SKM-1 (cell line): ENCODE results near the gene WASF2.
A peak's percentile ranks its signal among the peaks of the same experiment; 100 is the strongest.
"Not testable (repeated sequence)": the region's sequence is repeated elsewhere in the genome, so short reads cannot be mapped to it uniquely, and the experiment has no call there.

ENCODE experiments used
- DNase-seq: peaks from one replicate; lab custom pipeline; 2025; ENCODE audit not compliant: unreplicated experiment; lab: John Stamatoyannopoulos, UW

Gene WASF2

DNA sequence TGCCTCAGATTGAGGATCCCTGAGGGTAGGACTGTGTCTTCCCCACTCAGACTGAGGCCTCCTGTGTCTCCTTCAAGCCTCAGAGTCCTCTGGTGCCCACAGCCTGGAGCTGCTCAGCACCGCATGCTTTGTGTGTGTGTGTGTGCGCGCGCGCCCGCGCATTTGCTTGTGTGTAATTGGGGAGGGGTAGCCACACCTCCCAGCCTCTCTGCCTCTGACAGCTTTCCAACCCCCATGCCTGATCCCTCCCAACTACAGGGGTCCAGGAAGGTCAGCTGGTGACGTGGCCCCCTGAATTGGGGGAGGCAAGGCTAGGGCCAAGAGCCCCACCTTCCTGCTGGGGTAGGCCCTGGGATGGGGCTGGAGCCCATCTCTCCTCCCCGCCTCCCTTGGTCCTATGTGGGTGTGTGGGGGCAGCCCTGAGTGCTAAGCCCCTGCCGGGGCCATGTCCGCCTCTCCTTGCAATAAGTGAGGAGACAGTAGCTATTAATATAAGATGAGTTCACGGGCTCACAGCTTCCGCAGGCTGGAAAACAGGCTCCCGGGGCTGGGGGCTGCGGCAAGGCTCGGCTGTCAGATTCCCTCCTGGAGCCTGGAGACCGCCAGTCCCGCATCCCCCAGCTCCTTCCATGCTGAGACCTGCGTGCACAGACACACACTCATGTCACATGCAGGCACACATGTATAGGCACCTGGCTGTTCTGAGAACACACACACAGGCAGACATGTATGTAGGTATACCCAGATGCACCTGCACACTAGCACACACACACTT lies 90.5 kb downstream of the WASF2 start:
- no peak for DNase-seq

DNA sequence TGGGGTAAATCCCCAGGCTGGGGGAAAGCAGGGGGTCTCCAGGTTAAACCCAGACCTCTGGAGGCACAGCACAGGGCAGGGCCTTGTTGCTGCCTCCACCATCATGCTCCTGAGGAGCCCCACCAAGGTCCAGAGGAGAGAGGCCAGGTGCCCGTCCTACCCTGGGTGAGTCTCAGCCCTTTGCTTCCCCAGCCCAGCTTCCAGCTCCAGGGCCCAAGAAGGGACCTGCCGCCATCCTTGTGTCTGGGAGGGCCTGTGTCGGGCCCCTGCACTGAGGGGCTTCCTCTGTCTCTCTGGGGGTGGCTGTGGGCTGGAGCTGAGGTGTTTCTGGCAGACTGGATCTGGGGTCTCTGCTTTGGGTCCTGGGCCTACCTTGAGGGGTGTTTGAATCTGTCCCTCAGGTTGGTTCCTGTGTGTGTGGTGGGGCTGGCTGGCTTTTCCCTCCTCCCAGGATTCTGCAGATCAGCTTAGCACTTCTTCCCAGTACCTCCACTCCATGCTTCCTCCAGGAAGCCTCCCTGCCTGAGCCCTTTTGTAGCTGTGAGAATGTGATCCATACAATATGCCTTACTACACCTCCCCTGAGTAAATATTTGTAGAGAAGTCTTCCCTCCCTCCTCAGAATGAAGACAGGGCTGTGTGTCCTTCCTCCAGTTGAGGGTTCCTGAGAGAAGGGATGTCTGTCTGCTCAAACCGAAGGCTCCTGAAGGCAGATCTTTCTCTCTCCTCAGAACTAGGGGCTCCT lies 91.4 kb downstream of the WASF2 start:
- DNase-seq = no peak

DNA sequence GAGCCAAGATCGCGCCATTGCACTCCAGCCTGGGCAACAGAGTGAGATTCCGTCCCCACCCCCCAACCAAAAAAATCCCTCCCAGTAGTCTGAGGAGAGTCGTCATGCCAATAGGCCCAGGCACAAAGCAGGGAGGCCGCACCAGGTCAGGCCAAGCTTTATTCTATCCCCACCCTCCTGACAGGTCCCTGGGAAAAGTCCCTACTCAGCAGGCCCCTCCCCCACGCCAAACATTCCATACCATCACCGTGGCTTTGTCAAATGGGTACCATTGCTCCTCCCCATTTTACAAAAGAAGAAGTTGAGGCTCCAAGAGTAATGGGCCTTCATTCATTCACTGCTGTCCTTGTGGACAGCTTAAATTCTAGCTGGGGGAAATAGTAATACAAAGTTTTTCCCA lies 92.2 kb downstream of the WASF2 start:
- DNase-seq = no peak

DNA sequence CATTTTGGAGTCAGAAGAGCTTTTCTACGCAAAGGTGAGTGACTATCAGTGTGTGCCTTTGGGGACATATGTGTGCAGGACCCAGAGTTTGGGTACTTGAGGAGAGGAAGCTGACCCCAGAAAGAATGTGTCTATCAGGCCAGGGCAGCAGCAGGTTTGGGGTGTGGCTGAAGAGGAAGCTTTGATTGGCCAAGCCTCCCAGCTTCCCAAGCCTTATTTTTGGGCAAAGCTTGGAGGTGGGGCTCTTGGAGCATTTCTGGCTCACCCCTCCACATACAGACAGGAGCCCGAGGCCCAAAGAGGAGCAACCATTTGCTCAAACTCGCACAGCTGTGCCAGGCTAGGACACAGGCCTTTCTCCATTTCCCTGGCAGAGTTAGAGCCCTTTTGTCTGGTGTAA lies 92.9 kb downstream of the WASF2 start:
- DNase-seq = no peak

DNA sequence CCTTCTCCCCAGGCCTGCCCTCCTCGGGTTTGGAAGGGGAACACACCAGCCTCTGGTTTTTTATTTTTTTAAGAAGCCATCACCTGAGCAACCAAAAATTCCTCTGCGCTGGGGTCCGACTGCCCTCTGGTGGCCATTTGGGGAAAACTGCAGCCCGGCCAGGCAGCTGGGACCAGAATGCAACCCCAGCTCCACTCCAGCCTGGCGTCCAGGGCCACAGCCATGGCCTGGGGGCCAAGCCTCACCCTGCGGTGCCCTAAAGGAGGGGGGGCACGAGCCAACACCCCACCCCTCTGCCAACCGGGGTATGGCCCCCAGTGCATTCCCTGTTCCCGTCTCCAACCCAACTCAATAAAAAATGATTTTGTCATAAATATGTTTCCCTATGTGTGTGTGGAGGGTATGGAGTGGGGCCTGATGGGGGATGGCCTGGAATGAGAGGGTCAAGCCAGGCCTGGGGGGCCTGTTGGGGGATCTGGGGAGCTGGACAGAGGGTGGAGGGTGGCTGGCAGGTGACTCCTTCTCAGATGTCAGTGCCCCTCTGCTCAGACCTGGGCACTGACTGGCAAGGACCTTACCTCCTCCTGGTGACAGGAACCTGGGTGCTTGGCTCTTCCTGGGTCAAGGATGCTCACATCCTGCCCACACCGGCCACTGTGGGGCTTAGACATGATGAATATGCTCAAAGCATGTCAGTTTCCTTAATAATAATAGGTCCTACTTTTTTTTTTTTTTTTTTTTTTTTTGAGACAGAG lies 94.3 kb downstream of the WASF2 start:
- peak; percentile 46 for DNase-seq

DNA sequence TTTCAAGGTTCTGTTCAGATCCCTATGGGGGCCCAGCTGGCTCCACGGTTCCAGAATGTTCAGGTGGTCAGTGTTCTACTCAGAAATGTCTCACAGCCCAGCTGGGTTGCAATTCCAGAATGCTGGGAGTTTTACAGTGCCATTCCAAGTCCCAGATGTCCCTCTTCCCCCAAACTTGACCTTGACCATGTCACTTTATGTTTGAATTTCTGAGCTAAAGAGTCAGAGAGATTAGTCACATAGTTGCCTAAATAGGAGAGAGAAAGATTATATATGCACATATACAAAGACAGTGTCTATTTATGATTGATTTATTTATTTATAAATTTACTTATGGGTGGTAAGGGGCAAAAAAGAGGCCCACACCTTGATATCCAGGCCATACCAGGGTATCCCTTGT lies 95.0 kb downstream of the WASF2 start:
- no peak for DNase-seq

DNA sequence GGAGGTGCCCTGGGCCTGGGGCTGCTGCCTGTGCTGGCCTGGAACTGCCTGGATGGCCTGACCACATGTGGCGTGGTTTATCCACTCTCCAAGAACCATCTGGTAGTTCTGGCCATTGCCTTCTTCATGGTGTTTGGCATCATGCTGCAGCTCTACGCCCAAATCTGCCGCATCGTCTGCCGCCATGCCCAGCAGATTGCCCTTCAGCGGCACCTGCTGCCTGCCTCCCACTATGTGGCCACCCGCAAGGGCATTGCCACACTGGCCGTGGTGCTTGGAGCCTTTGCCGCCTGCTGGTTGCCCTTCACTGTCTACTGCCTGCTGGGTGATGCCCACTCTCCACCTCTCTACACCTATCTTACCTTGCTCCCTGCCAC lies 95.7 kb downstream of the WASF2 start:
- DNase-seq = no peak

- no peak for DNase-seq
Measured at GRCh38 chr1:27393641-27394281, 96.2 kb downstream of the WASF2 start.

- DNase-seq = no peak
Measured at GRCh38 chr1:27392778-27393635, 97.0 kb downstream of the WASF2 start.

DNA sequence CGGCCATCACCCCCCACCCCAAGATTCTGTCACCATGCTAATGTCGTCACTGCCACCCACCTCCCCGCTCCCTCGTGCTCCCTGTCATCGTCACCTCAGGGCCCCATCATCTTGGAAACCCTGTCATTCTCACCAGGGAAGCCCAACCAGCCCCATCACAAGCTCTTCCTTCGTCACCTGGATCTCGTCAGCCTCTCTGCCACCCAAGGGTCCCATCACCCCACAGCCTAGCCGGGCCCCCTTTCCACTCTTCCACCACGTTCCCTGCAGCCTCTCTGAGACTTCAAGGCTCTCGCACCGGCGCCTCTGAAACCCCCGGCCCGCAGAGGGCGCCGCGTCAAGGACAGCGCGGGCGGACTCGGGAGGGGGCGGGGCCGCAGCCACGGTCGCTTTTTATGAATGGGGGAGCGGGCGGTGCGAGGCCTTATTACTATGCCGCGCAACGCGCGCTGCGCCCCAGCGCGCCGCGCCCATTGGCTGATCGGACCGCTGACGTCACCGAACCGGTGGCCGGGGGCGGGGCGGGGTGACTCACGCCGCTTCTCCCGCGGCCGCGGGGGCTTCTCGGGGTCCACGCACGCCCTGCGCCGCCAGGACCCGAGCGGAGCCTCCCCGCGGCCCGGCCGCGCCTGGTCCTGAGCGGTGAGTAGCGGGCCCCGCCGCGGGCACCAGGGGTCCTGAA lies 97.7 kb downstream of the WASF2 start, which contains the start of gene GPR3:
TSS of gene GPR3 (plus strand) at position 527 of the 682 bp plus-strand sequence. CDS start 1,177 bp downstream, outside the sequence.
- DNase-seq = peak; percentile 75

GRCh38 chr1:27391511-27392095 lies 98.4 kb downstream of the WASF2 start:
- no peak for DNase-seq

DNA sequence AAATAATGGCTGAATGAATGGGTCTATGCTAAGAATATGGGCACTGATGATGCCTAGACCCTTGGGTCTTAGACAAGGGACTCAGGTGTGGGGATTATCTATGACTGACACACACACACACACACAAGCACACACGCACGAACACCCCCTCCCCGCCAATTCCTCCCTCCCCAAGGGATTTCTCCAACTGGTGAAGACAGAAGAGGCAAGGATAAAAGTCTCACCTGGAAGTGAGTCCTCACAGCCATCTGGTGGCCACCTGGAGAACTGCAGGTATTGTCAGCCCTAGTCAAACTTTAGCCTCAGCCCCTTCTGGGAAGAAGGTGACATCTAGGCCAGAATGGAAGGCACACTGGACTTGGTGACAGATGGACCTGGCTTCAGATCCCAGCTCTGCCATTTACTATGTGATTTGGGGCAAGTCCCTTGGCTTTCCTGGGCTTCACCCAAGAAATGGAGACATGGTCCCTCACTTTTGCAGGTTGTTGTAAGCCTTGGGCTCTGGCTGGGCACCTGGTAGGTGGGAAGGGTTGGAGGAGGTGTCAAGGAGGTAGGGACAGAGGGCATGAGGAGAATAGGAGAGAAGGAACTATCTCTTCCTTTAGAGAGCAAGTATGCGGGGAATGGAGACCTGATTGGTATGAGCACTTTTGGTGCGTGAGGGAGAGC lies 101.5 kb downstream of the WASF2 start:
- peak; percentile 25 for DNase-seq

DNA sequence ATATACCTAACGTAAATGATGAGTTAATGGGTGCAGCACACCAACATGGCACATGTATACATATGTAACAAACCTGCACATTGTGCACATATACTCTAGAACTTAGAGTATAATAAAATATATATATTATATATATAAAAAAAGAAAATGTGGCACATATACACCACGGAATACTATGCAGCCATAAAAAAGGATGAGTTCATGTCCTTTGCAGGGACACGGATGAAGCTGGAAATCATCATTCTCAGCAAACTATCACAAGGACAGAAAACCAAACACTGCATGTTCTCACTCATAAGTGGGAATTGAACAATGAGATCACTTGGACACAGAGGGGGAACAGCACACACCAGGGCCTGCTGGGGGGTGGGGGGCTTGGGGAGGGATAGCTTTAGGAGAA lies 105.2 kb downstream of the WASF2 start:
- not testable (repeated sequence) for DNase-seq

DNA sequence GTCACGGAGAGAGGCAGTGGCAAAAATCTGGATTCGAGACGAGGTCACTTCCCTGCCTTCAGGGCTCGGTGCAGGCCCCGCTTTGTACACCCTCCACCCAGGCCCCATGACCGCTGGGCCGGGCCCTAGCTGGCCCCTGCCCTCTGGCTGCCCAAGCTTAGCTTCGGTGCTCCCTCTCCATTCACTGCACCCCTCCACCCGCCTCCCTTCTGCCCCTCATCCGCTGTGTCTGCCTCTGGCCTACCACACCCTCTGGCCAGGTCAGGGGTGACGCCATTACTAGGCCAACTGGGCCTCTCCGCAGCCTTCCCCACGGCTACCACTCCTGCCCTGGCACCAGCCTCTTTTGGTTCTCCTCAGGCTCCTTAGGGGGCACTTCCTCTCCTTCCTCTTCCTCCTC lies 106.3 kb downstream of the WASF2 start:
- DNase-seq = no peak

DNA sequence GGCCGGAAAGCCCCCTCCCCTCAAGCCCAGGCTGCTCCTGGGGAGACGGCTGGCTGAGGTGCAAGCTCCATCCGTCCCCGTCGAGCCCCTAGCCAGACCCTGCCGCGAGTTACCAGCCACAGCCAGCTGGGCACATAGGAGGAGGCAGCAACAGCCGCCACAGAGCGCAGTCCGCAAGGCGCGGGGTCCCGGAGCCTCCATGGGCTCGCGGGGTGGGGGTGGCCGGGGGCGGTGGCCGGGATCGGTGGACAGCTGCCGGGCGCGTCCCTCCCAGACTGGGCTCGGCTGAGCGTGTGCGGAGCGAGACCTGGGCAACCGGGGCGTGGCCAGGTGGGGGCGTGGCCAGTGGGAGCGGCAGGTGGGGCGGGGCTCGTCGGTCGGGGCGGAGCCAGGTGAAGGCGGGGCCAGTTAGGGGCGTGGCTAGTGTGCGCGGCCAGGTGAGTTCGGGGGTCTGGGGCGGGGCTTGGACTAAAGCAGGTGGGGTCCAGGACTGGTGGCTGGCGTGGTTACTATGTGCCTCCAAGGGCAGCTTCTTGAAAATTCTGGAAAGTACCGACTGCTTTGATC lies 106.8 kb downstream of the WASF2 start, which contains the start of gene CD164L2:
TSS of gene CD164L2 (minus strand) at position 295 of the 567 bp plus-strand sequence. CDS start at position 201, 94 bp downstream.
- DNase-seq = no peak

DNA sequence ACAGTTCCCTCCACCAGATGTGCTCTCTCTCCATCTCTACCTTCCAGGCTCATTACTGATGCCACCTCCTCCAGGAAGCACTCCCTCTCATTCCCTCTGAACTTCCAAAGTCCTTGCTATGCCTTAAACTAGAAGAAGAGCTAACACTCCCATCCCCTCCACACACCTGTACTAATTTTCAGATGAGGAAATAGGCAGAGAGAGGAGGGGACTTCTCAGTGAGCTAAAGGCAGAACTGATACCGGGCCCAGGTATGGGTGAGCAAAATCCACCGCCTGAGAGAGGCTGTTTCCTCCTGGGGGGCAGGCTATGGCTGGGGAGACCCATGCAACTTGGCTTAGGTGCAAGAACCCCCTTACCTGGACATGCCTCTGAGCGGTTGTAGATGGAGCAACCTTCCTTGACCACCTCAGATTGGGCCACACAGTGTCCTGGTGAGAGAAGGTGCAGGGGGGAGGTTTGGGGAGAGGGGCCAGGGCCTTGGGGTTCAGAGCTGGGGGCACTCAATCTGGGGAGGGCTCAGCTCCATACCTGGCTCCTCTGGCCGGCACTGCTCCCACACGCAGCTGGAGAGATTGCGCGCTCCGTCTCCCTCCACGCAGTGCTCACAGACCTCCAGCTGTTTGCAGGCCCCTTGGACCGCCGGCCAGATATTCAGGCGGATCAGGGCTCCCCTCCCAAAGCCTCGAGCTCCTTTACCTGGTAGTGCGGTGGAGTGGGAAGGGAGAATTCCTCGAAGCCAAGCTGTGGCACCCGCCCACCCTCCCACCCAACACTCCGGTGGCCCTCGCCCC lies 107.8 kb downstream of the WASF2 start:
- DNase-seq = no peak
